Mammary epithelial cell (primary cell): ENCODE data around the gene GPR89B.

Experiments used
- EZH2 ChIP-seq: IDR thresholded peaks from 2 replicates; pipeline ENCODE4 v1.6.1; 2012; ENCODE audit warnings: low read length, inconsistent platforms, borderline replicate concordance
- TF ChIP-seq, protein P1 (sequence below), 2 donors: IDR thresholded peaks in 1 of 2; conservative IDR thresholded peaks in 1 of 2; 2 replicates each; pipeline ENCODE4 v1.5.1; 2011 to 2012; ENCODE audit warnings: inconsistent platforms in 2 of 2, low read length in 2 of 2, mild to moderate bottlenecking in 2 of 2, control low read depth in 1 of 2, low read depth in 1 of 2; ENCODE audit not compliant: insufficient read depth in 1 of 2; ENCODE audit errors: extremely low read depth in 1 of 2

DNA sequence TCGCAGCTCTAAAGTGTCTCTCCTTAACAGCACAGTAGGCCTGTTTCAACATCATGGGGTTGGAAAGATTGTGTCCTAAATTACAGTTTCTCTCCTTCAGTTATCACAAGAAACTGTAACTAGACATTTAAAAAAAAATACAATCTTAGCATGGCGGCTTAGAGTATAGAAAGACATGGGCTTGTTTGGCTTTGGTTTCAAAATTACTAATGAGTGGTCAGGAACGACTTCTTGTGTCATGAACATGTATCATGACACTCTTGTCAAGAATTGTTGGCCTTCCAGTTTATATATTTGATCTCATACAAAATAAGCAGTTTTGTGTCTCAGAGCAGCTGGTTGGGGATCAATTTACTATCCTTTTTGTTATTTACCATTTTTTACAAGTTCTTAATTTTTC lies 23.5 kb upstream of the GPR89B start:
- TF ChIP-seq, protein P1, sequence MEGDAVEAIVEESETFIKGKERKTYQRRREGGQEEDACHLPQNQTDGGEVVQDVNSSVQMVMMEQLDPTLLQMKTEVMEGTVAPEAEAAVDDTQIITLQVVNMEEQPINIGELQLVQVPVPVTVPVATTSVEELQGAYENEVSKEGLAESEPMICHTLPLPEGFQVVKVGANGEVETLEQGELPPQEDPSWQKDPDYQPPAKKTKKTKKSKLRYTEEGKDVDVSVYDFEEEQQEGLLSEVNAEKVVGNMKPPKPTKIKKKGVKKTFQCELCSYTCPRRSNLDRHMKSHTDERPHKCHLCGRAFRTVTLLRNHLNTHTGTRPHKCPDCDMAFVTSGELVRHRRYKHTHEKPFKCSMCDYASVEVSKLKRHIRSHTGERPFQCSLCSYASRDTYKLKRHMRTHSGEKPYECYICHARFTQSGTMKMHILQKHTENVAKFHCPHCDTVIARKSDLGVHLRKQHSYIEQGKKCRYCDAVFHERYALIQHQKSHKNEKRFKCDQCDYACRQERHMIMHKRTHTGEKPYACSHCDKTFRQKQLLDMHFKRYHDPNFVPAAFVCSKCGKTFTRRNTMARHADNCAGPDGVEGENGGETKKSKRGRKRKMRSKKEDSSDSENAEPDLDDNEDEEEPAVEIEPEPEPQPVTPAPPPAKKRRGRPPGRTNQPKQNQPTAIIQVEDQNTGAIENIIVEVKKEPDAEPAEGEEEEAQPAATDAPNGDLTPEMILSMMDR (conservative IDR thresholded peaks at IDR 0.05 in 1 of 2, IDR thresholded peaks at IDR 0.05 in 1 of 2; ENCODE audit: extremely low read depth in 1 of 2, insufficient read depth in 1 of 2, low read depth in 1 of 2, low read length in 2 of 2): no peak
- TF ChIP-seq EZH2: no peak
